Stimulated activated CD4-positive, alpha-beta T cell treated with anti-CD3 and anti-CD28 coated beads, Interleukin-4, amount 100 ng/mL, for 1 hour (primary cell): ENCODE results near the gene MICAL3.

Source experiments
- DNase-seq: peaks from one replicate; pipeline ENCODE4 v3.0.0-alpha.2; 2020

MICAL3 gene

DNA sequence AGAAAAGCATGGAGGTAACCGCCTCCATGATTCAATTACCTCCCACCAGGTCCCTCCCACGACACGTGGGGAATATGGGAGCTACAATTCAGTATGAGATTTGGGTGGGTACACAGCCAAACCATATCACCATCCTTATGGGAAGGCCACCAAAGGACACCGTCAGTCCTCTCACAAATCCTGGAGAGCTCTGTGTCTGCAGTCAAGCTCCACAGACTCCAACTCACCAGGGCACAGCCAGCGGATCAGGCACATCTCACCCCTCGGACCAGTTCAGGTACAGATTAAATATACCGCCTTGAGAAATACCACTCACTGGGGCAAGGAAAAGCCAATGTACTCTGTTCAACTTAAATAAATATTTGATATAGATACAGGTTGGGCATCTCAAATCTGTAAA lies 100.3 kb downstream of the MICAL3 start:
- DNase-seq = no peak

- no peak for DNase-seq
Measured at GRCh38 chr22:17922925-17923903, 101.1 kb downstream of the MICAL3 start.

GRCh38 chr22:17921871-17922821 lies 102.2 kb downstream of the MICAL3 start:
- no peak for DNase-seq

GRCh38 chr22:17920992-17921650 lies 103.2 kb downstream of the MICAL3 start:
- no peak for DNase-seq

GRCh38 chr22:17920145-17920605 lies 104.2 kb downstream of the MICAL3 start:
- DNase-seq = no peak

DNA sequence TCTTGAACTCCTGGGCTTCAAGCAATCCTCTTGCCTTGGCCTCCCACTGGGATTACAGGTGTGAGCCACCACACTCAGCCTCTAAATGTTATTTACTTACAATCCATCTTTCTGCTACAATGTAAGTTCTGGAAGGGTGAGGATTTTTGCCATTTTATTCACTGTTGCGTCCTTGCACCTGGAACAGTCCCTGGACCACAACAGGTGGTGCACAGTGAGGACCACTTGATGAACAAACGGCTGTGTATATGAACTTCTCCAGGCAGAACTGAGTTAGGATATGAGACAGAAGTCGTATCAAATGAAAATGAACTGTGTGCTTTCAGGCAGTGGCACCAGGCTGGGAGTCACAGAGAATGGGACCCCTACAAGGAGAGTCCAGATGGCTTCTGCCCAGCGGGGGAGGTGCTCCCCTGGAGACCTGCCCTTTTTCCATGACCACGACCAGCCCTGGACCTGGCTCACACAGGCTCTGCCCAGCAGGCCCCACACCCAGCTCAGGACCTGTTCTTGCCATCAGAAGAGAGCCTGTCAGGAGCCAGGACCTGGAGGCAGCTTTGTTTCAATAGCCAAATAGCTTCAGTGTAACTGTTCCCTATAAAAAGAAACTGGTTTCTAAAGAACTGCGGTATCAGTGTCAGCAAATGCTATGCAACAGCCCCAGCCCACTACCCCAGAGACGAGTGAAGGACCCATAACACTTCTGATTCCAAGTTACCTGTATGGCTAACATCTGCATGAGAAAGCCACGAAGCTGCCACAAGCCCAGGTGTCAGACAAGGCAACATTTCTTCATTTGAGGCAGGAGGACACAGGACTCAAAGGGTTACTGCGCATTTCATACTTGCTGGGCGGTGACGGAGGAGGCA lies 104.9 kb downstream of the MICAL3 start:
- no peak for DNase-seq

GRCh38 chr22:17918840-17919239 lies 105.5 kb downstream of the MICAL3 start:
- DNase-seq = no peak

GRCh38 chr22:17917490-17917983 lies 106.8 kb downstream of the MICAL3 start:
- DNase-seq = no peak

DNA sequence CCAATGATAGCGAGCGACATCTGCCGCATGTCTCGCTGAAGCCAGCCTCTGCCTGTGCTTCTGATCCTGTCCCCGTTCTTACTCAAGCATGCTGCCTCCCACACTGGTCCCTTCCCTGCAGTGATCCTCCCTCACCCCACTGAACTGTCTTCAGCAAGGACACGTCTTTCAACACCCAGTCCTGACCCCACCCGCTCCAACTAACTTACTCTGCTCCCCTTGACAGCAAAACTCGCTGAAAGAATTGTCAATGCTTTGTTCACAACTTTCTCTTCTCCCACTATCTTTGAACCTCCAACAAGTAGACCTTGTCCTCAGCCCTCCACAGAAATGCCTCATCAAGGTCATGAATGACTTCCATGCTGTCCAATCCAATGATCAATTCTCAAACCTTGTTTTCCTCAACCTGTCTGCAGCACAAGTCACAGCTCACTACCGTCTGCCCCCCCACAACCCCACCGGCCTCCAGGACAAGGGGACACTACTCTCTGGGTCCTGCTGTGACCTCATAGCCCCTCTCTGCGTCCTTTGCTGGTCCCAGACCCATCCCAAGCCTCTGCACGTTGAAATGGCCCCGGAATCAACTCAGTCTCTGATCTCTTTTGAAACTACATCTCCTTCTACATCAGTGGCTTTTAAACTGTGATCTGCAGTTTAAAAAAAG lies 108.0 kb downstream of the MICAL3 start:
- no peak for DNase-seq

DNA sequence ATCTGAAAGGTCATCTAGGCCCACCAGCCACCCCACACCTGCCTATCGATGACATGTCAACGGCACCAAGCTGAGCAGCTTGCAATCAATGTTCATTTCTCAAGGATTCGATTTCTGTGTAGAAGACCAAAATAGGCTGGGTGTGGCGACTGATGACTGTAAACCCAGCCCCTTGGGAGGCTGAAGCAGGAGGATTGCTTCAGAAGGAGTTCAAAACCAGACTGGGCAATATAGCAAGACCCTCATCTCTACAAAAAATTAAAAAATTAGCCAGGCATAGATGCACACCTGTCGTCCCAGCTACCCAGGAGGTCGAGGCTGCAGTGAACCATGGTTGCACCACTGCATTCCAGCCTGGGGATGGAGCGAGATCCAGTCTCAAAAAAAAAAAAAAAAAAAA lies 108.7 kb downstream of the MICAL3 start:
- DNase-seq = no peak

GRCh38 chr22:17915188-17915587 lies 109.2 kb downstream of the MICAL3 start:
- DNase-seq = no peak

GRCh38 chr22:17914474-17914873 lies 109.9 kb downstream of the MICAL3 start:
- no peak for DNase-seq

- no peak for DNase-seq
Measured at GRCh38 chr22:17913801-17914347, 110.5 kb downstream of the MICAL3 start.

DNA sequence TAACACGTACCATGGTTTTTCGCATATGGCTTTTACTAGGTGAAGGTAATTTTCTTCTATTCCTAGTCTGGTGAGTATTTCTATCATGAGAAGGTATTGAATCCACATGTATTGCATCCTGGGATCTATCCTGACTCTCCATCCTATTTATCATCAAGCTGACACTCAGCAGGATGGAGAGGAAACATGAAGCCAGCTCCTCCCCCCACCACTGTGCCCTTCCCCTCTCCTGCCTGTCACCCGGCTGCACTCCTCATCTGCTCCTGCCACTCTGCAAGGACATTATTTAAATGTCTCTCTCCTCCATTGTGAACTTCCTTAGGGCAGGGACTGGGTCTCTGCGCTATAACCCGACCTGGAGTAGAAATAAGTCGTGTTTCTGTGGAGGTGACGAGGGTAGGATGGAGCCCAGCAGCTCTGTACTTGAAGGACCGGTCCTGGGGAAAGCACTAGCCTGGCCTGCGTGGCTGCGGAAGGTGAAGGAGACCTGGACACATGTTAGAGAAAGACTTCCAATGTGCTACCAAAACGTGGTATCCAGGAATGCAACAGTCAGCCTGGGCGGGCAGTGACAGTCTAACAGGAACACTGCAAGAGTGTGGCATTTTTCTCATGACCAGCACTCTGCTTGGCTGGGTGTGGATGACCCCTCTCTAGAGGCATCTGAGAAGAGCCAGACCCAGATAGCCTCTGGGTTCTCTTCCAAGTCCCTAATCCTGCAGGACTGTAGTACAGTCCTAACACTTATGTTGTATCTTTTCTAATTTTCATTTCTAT lies 111.2 kb downstream of the MICAL3 start:
- no peak for DNase-seq

- no peak for DNase-seq
Measured at GRCh38 chr22:17911887-17912286, 112.5 kb downstream of the MICAL3 start.

GRCh38 chr22:17911312-17911705 lies 113.1 kb downstream of the MICAL3 start:
- no peak for DNase-seq

GRCh38 chr22:17910561-17911311 lies 113.6 kb downstream of the MICAL3 start:
- no peak for DNase-seq

GRCh38 chr22:17907748-17908051 lies 116.7 kb downstream of the MICAL3 start:
- DNase-seq = no peak
